Neutrophil (primary cell): ENCODE measurements around the gene MYOM1.

Experiments
- H3K27ac ChIP-seq: fragments of 200-600 bp; sonication (generic); 2 replicates; pipeline ENCODE4 v1.5.1; 2016; ENCODE audit warnings: mild to moderate bottlenecking, moderate library complexity
- H3K27me3 ChIP-seq: fragments of 200-600 bp; sonication (generic); 2 replicates; pipeline ENCODE4 v1.6.0; 2016; ENCODE audit warnings: mild to moderate bottlenecking
- H3K36me3 ChIP-seq: fragments of 200-600 bp; sonication (generic); 2 replicates; pipeline ENCODE4 v1.5.1; 2017
- H3K4me1 ChIP-seq, 2 experiments: fragments of 200-600 bp in 1 of 2; sonication (generic) in 1 of 2; 1 replicate in 1 of 2; 2 replicates in 1 of 2; pipeline versions ENCODE4 v1.5.1 to v1.6.1; 2013 to 2016; ENCODE audit warnings: low read depth in 1 of 2, low read length in 1 of 2, mild to moderate bottlenecking in 1 of 2, moderate library complexity in 1 of 2; ENCODE audit not compliant: control insufficient read depth in 1 of 2, insufficient read depth in 1 of 2
- H3K4me3 ChIP-seq, 2 experiments: fragments of 200-600 bp in 1 of 2; sonication (generic) in 1 of 2; 1 replicate in 1 of 2; 2 replicates in 1 of 2; pipeline ENCODE4 v1.5.1; 2013 to 2016; ENCODE audit warnings: low read depth in 1 of 2, low read length in 1 of 2, mild to moderate bottlenecking in 1 of 2, moderate library complexity in 1 of 2
- H3K9me3 ChIP-seq: fragments of 200-600 bp; sonication (generic); 2 replicates; pipeline ENCODE4 v1.5.1; 2016
- TF ChIP-seq, protein P1 (sequence below): fragments of 200-600 bp; sonication (generic); IDR thresholded peaks from 2 replicates; pipeline ENCODE4 v1.5.1; 2016; ENCODE audit warnings: antibody characterized with exemption

Gene MYOM1

DNA sequence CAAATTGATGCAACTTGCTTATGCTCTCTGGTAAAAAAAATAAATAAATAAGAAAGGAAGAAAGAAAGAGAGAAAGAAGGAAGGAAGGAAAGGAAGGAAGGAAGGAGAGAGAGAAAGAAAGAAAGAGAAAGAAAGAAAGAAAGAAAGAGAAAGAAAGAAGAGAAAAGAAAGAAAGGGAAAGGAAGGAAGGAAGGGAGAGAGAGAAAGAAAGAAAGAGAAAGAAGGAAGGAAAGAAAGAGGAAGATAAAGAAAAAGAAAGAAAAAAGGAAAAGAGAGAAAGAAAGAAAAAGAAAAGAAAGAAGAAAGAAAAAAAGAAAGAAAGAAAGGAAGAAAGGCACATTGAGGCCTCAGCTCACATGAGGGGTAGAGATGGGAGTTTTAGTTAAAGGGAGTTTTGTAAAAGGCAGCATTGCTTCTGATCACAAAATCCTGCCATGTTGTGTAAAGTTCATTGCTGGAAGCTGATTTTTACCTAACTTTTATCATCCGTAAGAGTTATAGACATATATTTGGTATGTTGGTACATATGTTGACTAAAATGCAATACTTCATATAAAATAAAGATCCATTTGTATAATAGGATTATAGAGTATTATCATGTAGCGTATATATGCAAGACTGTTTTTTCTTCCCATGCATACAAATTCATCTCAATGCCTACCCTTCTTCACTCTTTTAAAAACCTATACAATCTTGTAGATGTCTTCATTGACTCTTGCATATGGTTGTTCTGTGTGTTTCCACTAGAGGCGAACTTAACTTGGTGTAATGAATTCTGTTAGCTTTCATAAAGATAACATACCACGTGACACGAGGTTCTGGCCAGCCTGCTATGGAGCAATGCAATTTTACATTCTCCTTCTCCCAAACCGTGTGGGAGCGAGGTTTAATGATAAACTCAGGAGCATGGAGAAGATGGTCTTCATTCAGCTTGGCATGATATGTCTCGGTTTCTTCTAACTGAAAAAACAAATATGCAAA lies 32.8 kb downstream of the MYOM1 start:
- TF ChIP-seq, protein P1, sequence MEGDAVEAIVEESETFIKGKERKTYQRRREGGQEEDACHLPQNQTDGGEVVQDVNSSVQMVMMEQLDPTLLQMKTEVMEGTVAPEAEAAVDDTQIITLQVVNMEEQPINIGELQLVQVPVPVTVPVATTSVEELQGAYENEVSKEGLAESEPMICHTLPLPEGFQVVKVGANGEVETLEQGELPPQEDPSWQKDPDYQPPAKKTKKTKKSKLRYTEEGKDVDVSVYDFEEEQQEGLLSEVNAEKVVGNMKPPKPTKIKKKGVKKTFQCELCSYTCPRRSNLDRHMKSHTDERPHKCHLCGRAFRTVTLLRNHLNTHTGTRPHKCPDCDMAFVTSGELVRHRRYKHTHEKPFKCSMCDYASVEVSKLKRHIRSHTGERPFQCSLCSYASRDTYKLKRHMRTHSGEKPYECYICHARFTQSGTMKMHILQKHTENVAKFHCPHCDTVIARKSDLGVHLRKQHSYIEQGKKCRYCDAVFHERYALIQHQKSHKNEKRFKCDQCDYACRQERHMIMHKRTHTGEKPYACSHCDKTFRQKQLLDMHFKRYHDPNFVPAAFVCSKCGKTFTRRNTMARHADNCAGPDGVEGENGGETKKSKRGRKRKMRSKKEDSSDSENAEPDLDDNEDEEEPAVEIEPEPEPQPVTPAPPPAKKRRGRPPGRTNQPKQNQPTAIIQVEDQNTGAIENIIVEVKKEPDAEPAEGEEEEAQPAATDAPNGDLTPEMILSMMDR: no peak
- Histone ChIP-seq H3K36me3 (no peaks in the 10 kb centered on the region), H3K9me3 (no peaks in the 10 kb centered on the region), H3K4me3 (no peak overlapping the region), H3K4me1 (no peaks in the 10 kb centered on the region), H3K27me3 (no peaks in the 10 kb centered on the region), H3K27ac (no peak overlapping the region)

DNA sequence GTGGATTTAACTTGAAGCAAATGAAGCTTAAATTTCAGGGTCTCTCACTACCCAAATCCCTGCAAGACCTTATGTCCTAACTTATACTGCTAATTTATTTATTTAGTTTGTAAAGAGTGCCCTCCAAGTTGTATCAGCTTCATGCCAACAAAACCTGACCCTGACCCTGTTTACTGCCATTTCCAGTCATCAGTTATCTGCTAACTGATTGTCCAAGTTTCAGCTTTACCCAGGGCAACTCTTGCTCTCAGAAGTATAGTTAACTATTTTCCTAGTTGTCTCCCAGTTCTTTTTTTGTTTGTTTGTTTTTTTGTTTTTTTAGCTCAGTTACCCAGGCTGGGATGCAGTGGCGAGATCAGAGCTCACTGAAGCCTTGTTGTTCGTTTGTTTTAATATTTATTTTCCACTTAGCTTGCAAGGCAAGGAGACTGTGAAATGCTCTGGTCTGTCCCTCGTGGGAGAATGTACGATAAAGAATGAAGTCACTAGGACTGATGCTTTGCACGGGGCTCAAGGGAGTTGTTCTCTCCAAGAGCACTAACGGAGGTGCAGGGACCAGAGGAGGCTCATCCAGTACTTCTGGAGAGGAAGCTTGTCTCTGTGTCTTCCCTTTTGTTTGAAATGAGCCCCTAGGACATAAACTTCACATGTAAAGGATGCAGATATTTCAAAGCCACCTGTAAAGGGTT lies 35.3 kb downstream of the MYOM1 start:
- Histone ChIP-seq H3K27ac (no peak overlapping the region), H3K9me3 (no peaks in the 10 kb centered on the region), H3K27me3 (no peaks in the 10 kb centered on the region), H3K36me3 (no peaks in the 10 kb centered on the region), H3K4me3 (no peak overlapping the region), H3K4me1 (no peaks in the 10 kb centered on the region)
- TF ChIP-seq, protein P1: no peak

DNA sequence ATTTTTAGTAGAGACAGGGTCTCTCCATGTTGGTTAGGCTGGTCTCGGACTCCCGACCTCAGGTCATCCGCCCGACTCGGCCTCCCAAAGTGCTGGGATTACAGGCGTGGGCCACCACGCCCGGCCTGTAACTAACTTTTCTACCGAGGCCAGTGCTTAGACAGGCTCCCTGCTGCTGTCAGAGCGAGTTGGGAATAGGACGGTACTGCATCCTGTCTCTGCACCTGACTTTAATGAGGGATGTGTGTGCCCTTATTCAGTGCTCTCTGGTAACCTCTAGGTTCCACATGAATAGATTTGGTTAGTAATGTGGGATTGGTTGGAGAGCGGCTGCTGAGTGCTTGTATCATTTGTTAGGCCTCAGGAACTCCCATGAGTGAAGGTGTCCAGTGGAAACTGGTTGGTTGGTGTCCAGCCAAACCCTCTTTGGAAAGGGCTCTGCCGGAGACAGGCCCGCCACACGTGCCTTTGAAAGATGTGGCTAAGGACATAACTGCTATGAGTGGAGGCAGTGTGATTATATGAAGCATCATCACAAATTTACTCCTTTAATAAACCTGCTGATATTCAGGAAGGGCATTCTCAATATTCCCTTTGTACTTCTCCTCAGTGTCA lies 36.6 kb downstream of the MYOM1 start:
- TF ChIP-seq, protein P1: no peak
- Histone ChIP-seq H3K27ac (no peak overlapping the region), H3K27me3 (no peaks in the 10 kb centered on the region), H3K4me3 (no peak overlapping the region), H3K9me3 (no peaks in the 10 kb centered on the region), H3K4me1 (peaks cover 2 to 4% of the 10 kb centered on the region in 2 experiments), H3K36me3 (no peaks in the 10 kb centered on the region)

DNA sequence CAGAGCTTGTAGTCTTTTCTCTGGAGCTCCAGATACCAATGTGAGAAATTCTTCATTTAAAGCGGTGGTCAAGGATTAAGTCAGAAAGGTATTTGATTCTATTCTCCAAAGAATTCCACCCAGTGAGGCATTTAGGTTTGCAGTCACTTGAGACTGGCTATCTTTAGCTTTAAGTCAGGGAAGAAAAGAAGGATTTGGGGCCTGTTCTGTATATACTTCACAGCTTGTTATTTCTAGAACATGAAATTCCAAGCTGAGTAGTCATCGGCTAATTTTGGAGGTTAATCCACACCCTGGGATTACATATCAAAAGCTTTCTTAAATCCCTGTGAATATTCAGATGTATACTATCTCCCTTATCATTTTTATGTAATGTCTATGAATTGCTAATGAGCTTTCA lies 39.4 kb downstream of the MYOM1 start:
- H3K4me3 ChIP-seq: no peak overlapping the region
- H3K27ac ChIP-seq: no peak overlapping the region
- TF ChIP-seq, protein P1: no peak
- no peaks in the 10 kb centered on the region for H3K27me3 ChIP-seq
- H3K36me3 ChIP-seq: no peaks in the 10 kb centered on the region
- H3K4me1 ChIP-seq: peaks cover 10 to 12% of the 10 kb centered on the region in 2 experiments
- no peaks in the 10 kb centered on the region for H3K9me3 ChIP-seq

DNA sequence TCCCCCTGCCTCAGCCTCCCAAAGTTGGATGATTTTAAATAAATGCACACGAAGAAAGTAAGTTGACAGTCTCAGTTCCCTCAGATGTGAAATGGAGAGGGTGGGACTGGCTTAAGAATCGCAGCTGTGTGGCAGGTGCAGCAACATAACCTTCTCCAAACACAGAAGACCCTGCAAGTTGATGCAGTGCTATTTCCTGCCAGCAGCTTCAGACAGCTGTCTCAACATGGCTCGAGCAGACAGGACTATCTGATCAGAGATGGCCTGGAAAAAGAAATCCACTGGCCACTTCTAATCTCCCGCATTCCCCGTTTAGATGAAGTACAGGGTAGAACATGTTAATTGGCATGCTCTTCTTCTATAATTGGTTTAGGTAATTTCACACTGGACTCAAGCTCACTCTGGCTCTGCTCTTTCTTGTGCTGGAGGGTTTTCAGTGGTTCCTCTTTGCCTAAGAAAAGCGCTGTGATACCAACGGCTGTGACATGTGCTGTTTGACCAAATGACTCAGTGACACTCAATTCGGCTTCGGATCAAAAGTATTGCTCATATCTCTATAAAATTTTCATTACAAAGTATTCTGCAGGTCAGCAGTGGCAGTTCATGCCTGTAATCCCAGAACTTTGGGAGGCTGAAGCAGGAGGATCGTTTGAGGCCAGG lies 40.2 kb downstream of the MYOM1 start:
- TF ChIP-seq, protein P1: no peak
- Histone ChIP-seq H3K4me3 (no peak overlapping the region), H3K27ac (no peak overlapping the region), H3K27me3 (no peaks in the 10 kb centered on the region), H3K36me3 (no peaks in the 10 kb centered on the region), H3K4me1 (peaks cover 10 to 12% of the 10 kb centered on the region in 2 experiments), H3K9me3 (no peaks in the 10 kb centered on the region)
